Activated CD4-positive, alpha-beta T cell treated with anti-CD3 and anti-CD28 coated beads, Interleukin-2, amount 10 ng/mL, durations not matched to agents 7 days and 5 days (primary cell): ENCODE results near the gene FRY. TPM values are rescaled to one million over a fixed set of nuclear protein-coding genes. Genes with fewer than 3 reads are reported as not detected.

Experiments used
- CTCF ChIA-PET: fragments of 350-600 bp; sonication (Branson Sonifier 250); formaldehyde crosslinking; loops from one replicate; lab custom pipeline; 2021; ENCODE audit warnings: antibody characterized with exemption; lab: Charles Lee
- POLR2A ChIA-PET: fragments of 350-600 bp; sonication (Branson Sonifier 250); formaldehyde crosslinking; loops from one replicate; lab custom pipeline; 2021; ENCODE audit warnings: antibody characterized with exemption; lab: Charles Lee
- DNase-seq: peaks from one replicate; pipeline ENCODE4 v3.0.0-alpha.2; 2020
- H3K27ac Mint-ChIP-seq: one replicate; pipeline ENCODE4 v1.8.0; 2021; ENCODE audit warnings: mild to moderate bottlenecking, moderate library complexity, mixed read lengths
- H3K27me3 Mint-ChIP-seq: one replicate; pipeline ENCODE4 v1.8.0; 2021; ENCODE audit warnings: mixed read lengths
- H3K36me3 Mint-ChIP-seq: one replicate; pipeline ENCODE4 v1.8.0; 2021; ENCODE audit warnings: low read depth, mixed read lengths
- H3K4me1 Mint-ChIP-seq: one replicate; pipeline ENCODE4 v1.8.0; 2021; ENCODE audit warnings: mixed read lengths
- H3K4me3 Mint-ChIP-seq: one replicate; pipeline ENCODE4 v1.8.0; 2021; ENCODE audit warnings: mild to moderate bottlenecking, moderate library complexity, mixed read lengths
- H3K9me3 Mint-ChIP-seq: one replicate; pipeline ENCODE4 v1.8.0; 2021; ENCODE audit warnings: mixed read lengths
- total RNA-seq, 2 experiments: library from RNA; stranded (reverse); gene quantifications; one replicate each; pipeline ENCODE4 v1.2.3, GENCODE V29; 2021

FRY gene
- total RNA-seq, 2 experiments from 2014 or later, result 12.0 to 14.3 TPM

DNA sequence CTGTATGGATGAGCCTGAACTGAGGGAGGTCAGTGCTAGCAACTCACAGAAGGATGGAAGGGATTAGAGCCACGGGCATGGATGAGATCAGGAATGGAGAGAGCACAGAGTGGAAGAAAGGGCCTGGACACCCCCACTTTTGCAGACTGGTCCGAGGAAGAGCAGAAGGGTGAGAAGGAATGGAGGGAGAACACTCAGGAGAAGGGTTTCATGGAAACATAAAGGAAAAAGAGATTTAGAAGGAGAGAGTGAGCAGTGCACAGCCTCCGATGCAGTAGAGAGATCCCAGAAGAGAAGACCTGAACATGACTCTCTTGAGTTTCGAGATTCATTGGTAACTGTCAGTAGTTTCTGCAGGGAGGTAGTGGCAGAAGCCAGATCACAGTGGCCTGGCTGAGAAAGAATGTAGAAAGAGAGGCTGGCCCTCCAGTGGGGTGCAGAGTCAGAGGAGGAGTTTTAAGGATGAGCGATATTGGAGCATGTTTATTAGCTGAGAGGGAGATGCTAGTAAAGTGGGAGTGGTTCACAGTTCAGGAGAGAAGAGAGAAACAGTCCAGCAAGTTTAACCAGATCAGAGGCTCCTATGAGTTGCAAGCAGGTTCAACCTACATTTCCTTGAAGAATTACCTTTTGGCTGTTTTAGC lies 174.6 kb downstream of the FRY start:
- H3K4me3 Mint-ChIP-seq, result no peak overlapping the region
- H3K4me1 Mint-ChIP-seq, result no peaks in the 10 kb centered on the region
- no peaks in the 10 kb centered on the region for H3K9me3 Mint-ChIP-seq
- ChIA-PET POLR2A (no interaction called here), CTCF (no interaction called here)
- no peaks in the 10 kb centered on the region for H3K36me3 Mint-ChIP-seq
- H3K27ac Mint-ChIP-seq, result no peak overlapping the region
- H3K27me3 Mint-ChIP-seq, result no peaks in the 10 kb centered on the region
- DNase-seq, result no peak

DNA sequence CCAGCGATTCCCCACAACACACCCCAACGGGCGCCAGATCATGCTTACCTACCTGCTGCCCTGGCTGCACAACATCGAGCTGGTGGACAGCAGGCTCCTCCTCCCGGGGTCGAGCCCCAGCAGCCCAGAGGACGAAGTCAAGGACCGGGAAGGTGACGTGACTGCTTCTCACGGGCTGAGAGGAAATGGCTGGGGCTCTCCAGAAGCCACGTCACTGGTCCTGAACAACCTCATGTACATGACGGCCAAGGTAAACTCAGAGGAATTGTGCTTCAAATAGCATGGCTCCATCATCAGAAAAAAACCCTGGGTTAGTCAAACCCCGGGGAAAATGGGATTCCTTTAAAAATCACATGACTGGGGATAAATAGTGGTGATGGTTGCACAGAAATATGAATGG lies 177.3 kb downstream of the FRY start:
- H3K36me3 Mint-ChIP-seq, result no peaks in the 10 kb centered on the region
- CTCF ChIA-PET, result no interaction called here
- no peak overlapping the region for H3K27ac Mint-ChIP-seq
- H3K9me3 Mint-ChIP-seq, result no peaks in the 10 kb centered on the region
- no peak overlapping the region for H3K4me3 Mint-ChIP-seq
- H3K4me1 Mint-ChIP-seq, result no peaks in the 10 kb centered on the region
- POLR2A ChIA-PET, result no interaction called here
- no peak for DNase-seq
- H3K27me3 Mint-ChIP-seq, result no peaks in the 10 kb centered on the region

DNA sequence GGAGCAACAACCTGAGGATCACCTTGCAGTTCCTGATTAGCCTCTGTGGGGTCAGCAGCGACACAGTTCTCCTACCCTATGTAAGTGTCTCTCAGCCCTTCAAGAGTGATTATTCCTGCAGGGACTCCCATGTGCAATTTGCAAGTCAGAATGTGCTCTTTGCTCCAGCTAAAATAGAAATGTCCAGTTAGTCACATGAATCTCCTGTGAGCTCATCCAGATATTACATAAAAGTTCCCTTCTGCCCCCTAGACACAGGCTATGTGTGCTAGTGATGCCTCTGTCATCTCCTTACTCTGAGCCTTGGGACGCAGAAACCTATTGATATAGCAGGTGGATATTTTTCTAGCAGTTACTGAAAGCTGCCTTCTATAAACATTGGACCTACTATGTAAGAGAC lies 178.1 kb downstream of the FRY start:
- CTCF ChIA-PET, result no interaction called here
- no peaks in the 10 kb centered on the region for H3K9me3 Mint-ChIP-seq
- H3K27me3 Mint-ChIP-seq, result no peaks in the 10 kb centered on the region

DNA sequence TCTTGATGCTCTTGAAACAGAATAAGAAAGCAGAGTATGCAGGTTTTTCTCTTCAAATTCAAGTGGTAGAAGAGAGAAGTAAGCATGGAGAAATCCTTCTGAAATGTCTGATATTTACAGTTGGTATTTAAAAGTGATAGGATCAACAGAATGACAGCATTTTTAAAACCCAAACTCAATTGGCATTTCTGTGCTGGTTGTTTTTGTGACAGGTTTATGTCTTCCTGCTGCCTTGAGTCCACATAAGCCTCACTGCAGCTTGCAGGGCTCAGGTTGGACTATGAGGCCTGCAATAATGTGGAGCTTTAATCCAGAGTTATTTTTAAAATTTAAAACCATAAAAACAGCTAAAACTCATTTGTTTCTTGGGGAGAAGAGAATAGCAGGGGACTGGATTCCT lies 178.5 kb downstream of the FRY start:
- Mint-ChIP-seq H3K27me3 (no peaks in the 10 kb centered on the region), H3K36me3 (no peaks in the 10 kb centered on the region), H3K9me3 (no peaks in the 10 kb centered on the region), H3K27ac (no peak overlapping the region), H3K4me1 (no peaks in the 10 kb centered on the region), H3K4me3 (no peak overlapping the region)
- POLR2A ChIA-PET, result no interaction called here
- CTCF ChIA-PET, result no interaction called here
- no peak for DNase-seq

More for the DNA sequence above, 178.1 kb downstream of the FRY start:
- Mint-ChIP-seq H3K27ac (no peak overlapping the region), H3K36me3 (no peaks in the 10 kb centered on the region), H3K4me1 (no peaks in the 10 kb centered on the region), H3K4me3 (no peak overlapping the region)
- DNase-seq, result no peak
- POLR2A ChIA-PET, result no interaction called here

DNA sequence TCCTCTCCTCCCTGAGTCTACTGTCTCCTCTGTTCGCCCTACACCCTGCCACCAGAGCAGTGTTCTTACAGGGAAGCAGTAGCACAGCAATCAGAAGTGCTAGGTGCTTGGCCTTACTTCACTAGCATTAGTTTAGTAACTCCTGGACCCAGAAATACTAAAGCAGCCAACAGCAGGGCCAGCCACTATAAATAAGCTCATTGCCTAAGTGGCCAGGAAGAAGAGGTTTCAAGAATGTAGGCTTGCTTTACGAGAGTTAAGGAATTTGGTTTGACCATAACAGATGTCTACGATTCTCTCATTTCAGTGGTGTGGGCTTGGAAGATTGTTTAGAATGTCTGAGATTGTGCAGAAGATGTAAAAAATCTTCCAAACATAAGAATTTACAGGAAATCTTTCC lies 180.2 kb downstream of the FRY start:
- H3K27ac Mint-ChIP-seq, result no peak overlapping the region
- H3K4me3 Mint-ChIP-seq, result no peak overlapping the region
- H3K27me3 Mint-ChIP-seq, result no peaks in the 10 kb centered on the region
- CTCF ChIA-PET, result interaction anchor here (1.2 kb wide), 1 partner anchor 10 kb away, joined by 3 read pairs; no protein-coding TSS in a partner anchor
- no peak for DNase-seq
- H3K9me3 Mint-ChIP-seq, result no peaks in the 10 kb centered on the region
- POLR2A ChIA-PET, result no interaction called here
- no peaks in the 10 kb centered on the region for H3K4me1 Mint-ChIP-seq
- no peaks in the 10 kb centered on the region for H3K36me3 Mint-ChIP-seq

DNA sequence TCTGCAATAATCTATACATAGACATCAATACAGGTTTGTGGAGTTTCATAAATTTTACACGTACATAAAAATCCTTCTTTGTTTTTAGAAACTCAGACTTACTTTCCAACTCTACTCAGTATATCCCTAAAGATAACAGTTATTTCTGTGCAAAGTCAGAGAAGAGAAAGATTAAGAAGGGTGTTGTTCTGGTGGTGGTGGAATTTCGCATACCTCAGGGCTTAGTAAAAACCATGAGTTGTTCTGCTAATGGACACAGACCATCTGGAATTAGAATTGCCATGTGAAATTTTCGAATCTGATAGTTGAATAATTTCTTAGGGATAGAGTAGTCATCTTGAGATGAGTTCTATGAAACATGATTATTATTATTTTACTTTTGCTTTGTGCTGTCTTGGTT lies 180.8 kb downstream of the FRY start:
- POLR2A ChIA-PET, result no interaction called here
- CTCF ChIA-PET, result no interaction called here

DNA sequence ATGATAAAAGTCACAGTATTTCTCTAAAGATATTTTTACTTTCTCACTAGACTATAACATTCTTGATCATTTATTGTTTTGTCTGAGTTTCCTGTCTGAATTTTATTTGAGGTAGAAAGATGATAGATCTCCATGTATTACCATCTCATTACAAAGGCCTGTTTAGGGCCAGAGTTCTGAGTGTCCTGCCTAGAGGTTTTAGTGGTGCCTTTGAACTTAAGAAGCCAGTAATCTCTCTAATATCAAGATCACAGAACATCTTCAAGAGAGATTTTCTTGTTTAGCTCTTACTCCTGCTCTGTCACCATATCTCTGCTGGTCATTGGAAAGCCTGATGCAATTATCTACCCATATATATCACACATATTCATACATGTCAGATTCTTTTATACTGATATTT lies 182.1 kb downstream of the FRY start:
- no peak overlapping the region for H3K4me3 Mint-ChIP-seq
- peaks cover 2% of the 10 kb centered on the region for H3K36me3 Mint-ChIP-seq
- no peaks in the 10 kb centered on the region for H3K9me3 Mint-ChIP-seq
- DNase-seq, result no peak
- POLR2A ChIA-PET, result no interaction called here
- no peaks in the 10 kb centered on the region for H3K4me1 Mint-ChIP-seq
- H3K27ac Mint-ChIP-seq, result no peak overlapping the region
- CTCF ChIA-PET, result no interaction called here
- no peaks in the 10 kb centered on the region for H3K27me3 Mint-ChIP-seq

More for the DNA sequence above, 180.8 kb downstream of the FRY start:
- H3K36me3 Mint-ChIP-seq, result no peaks in the 10 kb centered on the region
- H3K9me3 Mint-ChIP-seq, result no peaks in the 10 kb centered on the region
- no peak for DNase-seq
- H3K4me3 Mint-ChIP-seq, result no peak overlapping the region
- H3K4me1 Mint-ChIP-seq, result no peaks in the 10 kb centered on the region
- H3K27ac Mint-ChIP-seq, result no peak overlapping the region
- H3K27me3 Mint-ChIP-seq, result no peaks in the 10 kb centered on the region

DNA sequence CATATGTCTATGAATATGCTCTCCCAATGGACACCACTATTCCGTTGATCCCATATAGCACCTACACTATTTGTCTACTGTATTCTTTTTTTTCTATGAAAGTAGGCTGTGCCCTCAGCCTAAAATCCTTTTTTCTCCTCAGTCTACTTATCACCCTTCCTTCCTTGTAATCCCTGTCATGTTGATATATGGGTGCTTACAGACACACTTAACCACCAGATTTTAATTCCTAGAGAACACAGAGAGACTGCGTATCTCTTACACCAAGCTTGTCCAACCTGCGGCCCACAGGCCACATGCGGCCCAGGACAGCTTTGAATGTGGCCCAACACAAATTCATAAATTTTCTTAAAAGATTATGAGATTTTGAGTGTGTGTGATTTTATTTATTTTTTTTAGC lies 182.5 kb downstream of the FRY start:
- no peak overlapping the region for H3K4me3 Mint-ChIP-seq
- H3K9me3 Mint-ChIP-seq, result no peaks in the 10 kb centered on the region
- H3K27ac Mint-ChIP-seq, result no peak overlapping the region
- H3K27me3 Mint-ChIP-seq, result no peaks in the 10 kb centered on the region
- peaks cover 3% of the 10 kb centered on the region for H3K36me3 Mint-ChIP-seq
- ChIA-PET POLR2A (no interaction called here), CTCF (no interaction called here)
- H3K4me1 Mint-ChIP-seq, result no peaks in the 10 kb centered on the region
- DNase-seq, result no peak

DNA sequence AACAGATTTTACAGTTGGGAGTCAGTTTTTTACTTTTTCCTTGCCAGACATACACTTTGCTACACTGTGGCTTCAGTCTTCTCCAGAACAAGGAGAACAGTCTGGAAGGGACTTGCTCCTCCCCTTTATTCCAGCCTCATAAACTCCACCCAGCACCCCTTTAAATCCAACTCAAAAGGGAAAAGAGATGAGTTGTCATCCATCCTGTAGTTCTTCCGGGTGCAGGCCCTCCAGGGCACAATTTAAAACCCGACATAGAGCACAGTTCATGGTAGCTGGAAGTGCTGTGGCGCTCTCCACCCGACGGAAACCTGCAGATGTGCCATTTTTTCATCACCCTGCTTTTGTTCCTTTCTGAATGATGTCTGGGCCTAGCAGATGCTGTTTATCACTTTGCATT lies 184.7 kb downstream of the FRY start:
- Mint-ChIP-seq H3K27ac (no peak overlapping the region), H3K36me3 (peaks cover 3% of the 10 kb centered on the region), H3K4me1 (no peaks in the 10 kb centered on the region), H3K4me3 (no peak overlapping the region), H3K27me3 (no peaks in the 10 kb centered on the region), H3K9me3 (no peaks in the 10 kb centered on the region)
- DNase-seq, result no peak
- ChIA-PET CTCF (interaction anchor here (1.1 to 1.3 kb wide), 2 partner anchors 14 to 22 kb away, joined by 3 read pairs; no protein-coding TSS in a partner anchor), POLR2A (no interaction called here)

DNA sequence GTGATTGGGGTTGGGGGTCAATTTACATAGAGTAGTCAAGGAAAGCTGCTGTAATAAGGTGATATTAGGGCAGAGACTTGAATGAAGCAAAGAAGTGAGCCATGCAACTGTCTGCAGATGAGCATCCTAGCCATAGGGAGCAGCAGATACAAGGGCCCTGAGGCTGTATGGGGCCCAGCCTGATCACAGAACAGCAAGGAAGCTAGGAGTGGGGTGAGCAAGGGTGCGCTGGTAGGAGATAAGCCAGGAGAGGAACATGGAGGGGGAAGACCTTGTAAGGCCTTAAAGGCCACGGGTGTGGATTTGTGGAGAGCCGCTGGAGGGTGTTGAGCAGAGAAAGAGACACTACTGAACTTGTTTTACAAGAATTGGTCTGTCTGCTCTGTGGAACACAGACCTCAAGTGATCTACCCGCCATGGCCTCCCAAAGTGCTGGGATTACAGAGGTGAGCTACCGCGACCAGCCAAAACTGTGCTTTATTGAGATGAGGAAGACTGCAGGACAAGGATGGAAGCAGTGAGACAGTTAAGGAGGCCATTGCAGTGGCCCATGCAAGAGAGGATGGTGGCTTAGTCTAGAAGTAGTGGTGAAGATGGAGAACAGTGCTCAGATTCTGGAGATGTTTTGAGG lies 190.6 kb downstream of the FRY start:
- ChIA-PET CTCF (no interaction called here), POLR2A (no interaction called here)
- no peak for DNase-seq
- Mint-ChIP-seq H3K27me3 (no peaks in the 10 kb centered on the region), H3K27ac (no peak overlapping the region), H3K9me3 (no peaks in the 10 kb centered on the region), H3K36me3 (peaks cover 3% of the 10 kb centered on the region), H3K4me1 (no peaks in the 10 kb centered on the region), H3K4me3 (no peak overlapping the region)

DNA sequence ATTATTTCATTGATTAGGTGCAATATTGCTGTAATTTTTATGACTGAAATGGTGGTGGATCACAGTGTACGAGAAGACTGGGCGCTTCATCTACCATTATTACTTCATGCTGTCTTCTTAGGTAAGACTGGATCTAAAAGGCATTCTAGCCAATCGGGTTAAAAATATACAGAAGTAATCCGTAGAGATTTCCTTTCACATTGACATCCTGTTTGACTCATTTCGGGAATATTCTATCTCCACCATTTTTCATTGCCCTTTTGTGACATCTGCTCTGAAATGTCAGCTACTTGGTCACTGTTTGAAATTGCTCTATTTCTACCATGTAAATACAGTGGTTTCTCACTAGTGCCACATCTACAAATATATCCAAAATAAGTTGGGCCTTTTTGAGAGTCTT lies 193.3 kb downstream of the FRY start:
- Mint-ChIP-seq H3K9me3 (no peaks in the 10 kb centered on the region), H3K4me1 (no peaks in the 10 kb centered on the region), H3K27ac (no peak overlapping the region), H3K36me3 (no peaks in the 10 kb centered on the region), H3K4me3 (no peak overlapping the region), H3K27me3 (no peaks in the 10 kb centered on the region)
- DNase-seq, result no peak
- ChIA-PET POLR2A (no interaction called here), CTCF (no interaction called here)

DNA sequence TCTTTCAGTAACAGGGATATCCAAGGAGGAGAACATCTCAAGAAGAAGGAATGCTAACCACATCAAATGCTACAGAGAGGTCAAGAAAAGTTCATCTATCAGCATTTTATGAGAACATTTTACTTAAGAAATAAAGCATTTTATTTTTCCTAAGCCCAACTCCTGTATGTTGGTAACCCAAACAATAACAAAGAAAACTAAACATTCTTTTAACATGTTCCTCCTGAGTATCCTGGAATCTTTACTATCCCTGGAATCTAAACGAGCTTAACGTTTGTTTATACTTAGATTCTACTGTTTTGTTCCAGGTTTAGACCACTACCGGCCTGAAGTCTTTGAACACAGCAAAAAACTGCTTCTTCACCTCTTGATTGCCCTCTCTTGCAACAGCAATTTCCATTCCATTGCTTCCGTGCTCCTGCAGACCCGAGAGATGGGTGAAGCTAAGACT lies 193.9 kb downstream of the FRY start:
- no peak overlapping the region for H3K27ac Mint-ChIP-seq
- no peaks in the 10 kb centered on the region for H3K27me3 Mint-ChIP-seq
- ChIA-PET CTCF (no interaction called here), POLR2A (no interaction called here)
- no peak for DNase-seq
- no peaks in the 10 kb centered on the region for H3K36me3 Mint-ChIP-seq
- no peaks in the 10 kb centered on the region for H3K4me1 Mint-ChIP-seq
- H3K4me3 Mint-ChIP-seq, result no peak overlapping the region
- H3K9me3 Mint-ChIP-seq, result no peaks in the 10 kb centered on the region

DNA sequence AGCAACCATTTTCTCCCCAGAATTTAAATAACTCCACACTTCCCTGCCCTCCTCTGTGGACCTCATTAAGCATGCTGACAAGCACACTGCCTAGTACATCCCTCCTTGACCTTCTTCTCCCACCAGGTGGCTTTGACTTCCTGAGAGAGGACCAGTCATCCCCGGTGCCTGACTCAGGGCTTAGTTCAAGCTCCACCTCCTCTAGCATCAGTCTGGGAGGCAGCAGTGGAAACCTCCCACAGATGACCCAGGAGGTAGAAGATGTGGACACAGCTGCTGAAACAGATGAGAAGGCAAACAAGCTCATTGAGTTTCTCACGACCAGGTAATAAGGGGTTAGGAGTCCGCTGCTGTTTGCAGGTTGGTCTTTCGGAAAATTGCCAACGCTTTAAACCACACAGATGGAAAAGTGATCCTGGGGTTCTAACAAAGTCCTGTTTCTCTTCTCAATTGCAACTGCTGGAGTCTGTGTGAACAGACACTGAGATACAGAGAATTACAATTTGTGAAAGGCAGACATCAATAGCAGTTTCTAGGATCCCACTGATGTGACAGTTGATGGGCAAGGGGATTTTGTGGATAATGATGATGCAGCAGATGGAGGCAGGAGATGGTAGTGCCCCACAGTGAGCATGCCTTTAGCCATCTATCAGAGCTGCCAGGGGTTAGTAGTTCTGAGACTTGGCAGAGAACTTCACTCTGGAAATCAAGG lies 196.9 kb downstream of the FRY start:
- no peak for DNase-seq
- POLR2A ChIA-PET, result no interaction called here
- Mint-ChIP-seq H3K4me1 (no peaks in the 10 kb centered on the region), H3K27ac (no peak overlapping the region), H3K27me3 (no peaks in the 10 kb centered on the region), H3K36me3 (peaks cover 4% of the 10 kb centered on the region), H3K4me3 (no peak overlapping the region), H3K9me3 (no peaks in the 10 kb centered on the region)
- CTCF ChIA-PET, result interaction anchor here (0.6 kb wide), 1 partner anchor 84 kb away, joined by 4 read pairs; no protein-coding TSS in a partner anchor
